OCI-LY1 (cell line): ENCODE results near the gene SLC12A4.
A peak's percentile ranks its signal among the peaks of the same experiment; 100 is the strongest.

Experiments used
- H2AFZ ChIP-seq: fragments of 200-600 bp; sonication (generic), shearing (Covaris generic); 2 replicates; pipeline ENCODE4 v1.6.0; 2014; ENCODE audit warnings: antibody characterized with exemption, mild to moderate bottlenecking, low read length
- H3F3A ChIP-seq: fragments of 200-600 bp; sonication (generic), shearing (Covaris generic); 2 replicates; pipeline ENCODE4 v1.6.0; 2014; ENCODE audit warnings: mild to moderate bottlenecking, antibody characterized with exemption, low read length, moderate library complexity; ENCODE audit not compliant: insufficient read depth
- H3K27ac ChIP-seq: fragments of 200-600 bp; sonication (generic); 2 replicates; pipeline ENCODE4 v1.5.1; 2014; ENCODE audit warnings: low read length, mixed run types, mild to moderate bottlenecking, low read depth; ENCODE audit not compliant: poor library complexity, severe bottlenecking
- H3K27me3 ChIP-seq: fragments of 200-600 bp; sonication (generic); 2 replicates; pipeline ENCODE4 v1.6.0; 2014; ENCODE audit warnings: antibody characterized with exemption, mild to moderate bottlenecking, low read length, moderate library complexity; ENCODE audit not compliant: insufficient read depth
- H3K36me3 ChIP-seq: fragments of 200-600 bp; sonication (generic); 2 replicates; pipeline ENCODE4 v1.6.1; 2014; ENCODE audit warnings: mild to moderate bottlenecking, antibody characterized with exemption, low read length, moderate library complexity, mixed read lengths; ENCODE audit not compliant: insufficient read depth
- H3K4me1 ChIP-seq: fragments of 200-600 bp; sonication (generic); 2 replicates; pipeline ENCODE4 v1.5.1; 2014; ENCODE audit warnings: mild to moderate bottlenecking, low read length, moderate library complexity; ENCODE audit not compliant: insufficient read depth, severe bottlenecking
- H3K4me2 ChIP-seq: fragments of 200-600 bp; sonication (generic), shearing (Covaris generic); 2 replicates; pipeline ENCODE4 v1.6.1; 2014; ENCODE audit warnings: low read length
- H3K4me3 ChIP-seq: fragments of 200-600 bp; sonication (generic); 2 replicates; pipeline ENCODE4 v1.5.1; 2014; ENCODE audit warnings: low read length, low read depth, mild to moderate bottlenecking, mixed read lengths; ENCODE audit not compliant: poor library complexity, severe bottlenecking
- H3K79me2 ChIP-seq: fragments of 200-600 bp; shearing (Covaris generic); 2 replicates; pipeline ENCODE4 v1.6.1; 2016; ENCODE audit warnings: mixed run types, low read length, mixed read lengths; ENCODE audit not compliant: insufficient read depth
- H3K9ac ChIP-seq: fragments of 200-600 bp; sonication (generic), shearing (Covaris generic); 2 replicates; pipeline ENCODE4 v1.6.1; 2014; ENCODE audit warnings: mild to moderate bottlenecking, low read length, mixed read lengths
- H3K9me2 ChIP-seq: fragments of 200-600 bp; sonication (generic), shearing (Covaris generic); 2 replicates; pipeline ENCODE4 v1.6.1; 2014; ENCODE audit warnings: low read depth, mild to moderate bottlenecking, low read length, mixed read lengths
- H3K9me3 ChIP-seq: fragments of 200-600 bp; shearing (Covaris generic); 2 replicates; pipeline ENCODE4 v1.6.1; 2014; ENCODE audit warnings: low read length, mixed read lengths
- H4K20me1 ChIP-seq: fragments of 200-600 bp; sonication (generic), shearing (Covaris generic); 2 replicates; pipeline ENCODE4 v1.6.0; 2016; ENCODE audit warnings: mild to moderate bottlenecking, low read length; ENCODE audit not compliant: insufficient read depth
- EZH2 ChIP-seq: fragments of 200-600 bp; sonication (generic), shearing (Covaris generic); IDR thresholded peaks from 2 replicates; pipeline ENCODE4 v1.8.0; 2017; ENCODE audit warnings: borderline replicate concordance, mixed run types, mild to moderate bottlenecking, antibody characterized with exemption, low read length, moderate library complexity, mixed read lengths
- TF ChIP-seq, protein P1 (sequence below): fragments of 200-600 bp; sonication (generic), shearing (Covaris generic); IDR thresholded peaks from 2 replicates; pipeline ENCODE4 v1.5.1; 2017; ENCODE audit warnings: mild to moderate bottlenecking, antibody characterized with exemption, low read length, moderate library complexity, mixed read lengths

SLC12A4 gene

DNA sequence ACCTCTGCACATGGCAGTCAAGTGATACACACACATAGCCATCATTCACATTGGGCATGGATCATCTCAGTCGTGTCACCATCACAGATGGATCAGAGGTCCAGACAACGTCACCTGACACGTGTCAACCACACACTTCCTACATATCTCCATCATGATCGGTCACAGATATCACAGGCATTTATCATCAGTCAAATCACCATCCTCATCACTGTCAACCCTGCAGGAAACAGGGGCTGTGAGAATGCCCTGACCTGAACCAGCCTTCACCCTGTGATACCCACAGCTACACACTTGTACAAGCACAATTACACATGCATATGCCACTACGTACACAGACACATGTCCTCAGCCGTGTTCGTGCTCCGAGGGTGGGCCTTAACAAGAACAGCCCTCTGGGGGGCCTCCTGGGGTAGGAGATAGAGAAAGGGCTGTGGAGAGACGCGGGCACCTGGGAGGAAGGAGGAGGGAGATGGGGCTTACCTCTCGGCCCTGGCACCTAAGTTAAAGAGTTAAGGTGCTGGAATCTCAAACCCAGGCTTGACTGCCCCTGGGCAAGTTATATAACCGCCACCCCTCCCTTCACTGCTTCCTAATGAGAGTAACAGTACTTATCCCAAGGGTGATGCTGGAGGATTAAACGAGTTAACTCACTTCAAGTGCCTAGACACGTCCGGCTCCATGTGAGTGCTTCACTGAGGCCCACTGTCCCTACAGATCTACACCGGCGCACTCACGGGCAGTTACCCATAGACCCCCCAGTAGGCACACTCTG is 1.1 kb downstream of the SLC12A4 start:
- H3K9me3 ChIP-seq = no peaks in the 10 kb centered on the region
- H3K36me3 ChIP-seq = no peaks in the 10 kb centered on the region
- no peaks in the 10 kb centered on the region for H3F3A ChIP-seq
- no peaks in the 10 kb centered on the region for H4K20me1 ChIP-seq
- H2AFZ ChIP-seq = no peak overlapping the region
- no peaks in the 10 kb centered on the region for H3K9me2 ChIP-seq
- TF ChIP-seq EZH2 = no peak
- TF ChIP-seq, protein P1, sequence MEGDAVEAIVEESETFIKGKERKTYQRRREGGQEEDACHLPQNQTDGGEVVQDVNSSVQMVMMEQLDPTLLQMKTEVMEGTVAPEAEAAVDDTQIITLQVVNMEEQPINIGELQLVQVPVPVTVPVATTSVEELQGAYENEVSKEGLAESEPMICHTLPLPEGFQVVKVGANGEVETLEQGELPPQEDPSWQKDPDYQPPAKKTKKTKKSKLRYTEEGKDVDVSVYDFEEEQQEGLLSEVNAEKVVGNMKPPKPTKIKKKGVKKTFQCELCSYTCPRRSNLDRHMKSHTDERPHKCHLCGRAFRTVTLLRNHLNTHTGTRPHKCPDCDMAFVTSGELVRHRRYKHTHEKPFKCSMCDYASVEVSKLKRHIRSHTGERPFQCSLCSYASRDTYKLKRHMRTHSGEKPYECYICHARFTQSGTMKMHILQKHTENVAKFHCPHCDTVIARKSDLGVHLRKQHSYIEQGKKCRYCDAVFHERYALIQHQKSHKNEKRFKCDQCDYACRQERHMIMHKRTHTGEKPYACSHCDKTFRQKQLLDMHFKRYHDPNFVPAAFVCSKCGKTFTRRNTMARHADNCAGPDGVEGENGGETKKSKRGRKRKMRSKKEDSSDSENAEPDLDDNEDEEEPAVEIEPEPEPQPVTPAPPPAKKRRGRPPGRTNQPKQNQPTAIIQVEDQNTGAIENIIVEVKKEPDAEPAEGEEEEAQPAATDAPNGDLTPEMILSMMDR = peak; percentile 30; the same call in 1 of the 2 replicates
- H3K4me3 ChIP-seq = peak overlapping the region; percentile 72
- no peaks in the 10 kb centered on the region for H3K79me2 ChIP-seq
- no peaks in the 10 kb centered on the region for H3K27me3 ChIP-seq
- no peak overlapping the region for H3K27ac ChIP-seq
- peak overlapping the region; percentile 81 for H3K4me2 ChIP-seq
- H3K4me1 ChIP-seq = peaks cover 33% of the 10 kb centered on the region
- H3K9ac ChIP-seq = peak overlapping the region; percentile 61

DNA sequence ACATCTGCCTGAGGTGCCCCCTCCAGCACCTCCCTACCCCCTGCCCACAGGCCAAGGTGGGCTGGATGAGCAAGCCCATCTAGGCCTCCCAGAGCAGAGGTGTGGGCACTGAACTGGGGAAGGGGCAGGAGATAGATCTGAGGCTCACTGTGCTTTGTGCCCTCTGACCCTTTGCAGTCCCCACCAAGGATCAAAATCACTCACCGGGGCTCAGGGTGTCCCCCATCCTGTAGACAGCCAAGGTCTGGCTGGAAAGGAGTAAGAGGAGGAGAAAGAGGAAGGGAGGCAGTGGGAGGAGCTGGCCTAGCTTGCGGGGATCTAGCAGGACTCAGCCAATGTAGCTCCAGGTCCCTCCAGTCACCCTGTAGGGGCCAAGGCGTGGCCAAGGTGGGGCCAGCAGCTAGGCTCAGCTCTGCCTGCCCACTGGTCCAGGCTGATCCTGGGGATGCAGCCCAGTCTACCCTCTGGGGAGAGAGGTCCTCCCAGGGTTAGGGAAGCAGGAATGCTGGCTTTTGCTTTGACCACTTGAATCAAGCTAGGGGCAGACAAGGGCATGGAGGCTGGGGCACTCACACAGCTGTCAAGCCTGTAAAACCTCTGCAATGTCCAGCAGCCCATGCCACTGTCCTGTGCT is 1.8 kb downstream of the SLC12A4 start:
- Histone ChIP-seq H3F3A (no peaks in the 10 kb centered on the region), H4K20me1 (no peaks in the 10 kb centered on the region), H3K9me2 (no peaks in the 10 kb centered on the region), H3K9me3 (no peaks in the 10 kb centered on the region), H3K9ac (peak overlapping the region; percentile 61; the same call in 1 of the 2 replicates), H3K4me1 (peaks cover 33% of the 10 kb centered on the region), H3K27ac (no peak overlapping the region), H3K4me3 (peak overlapping the region; percentile 72), H3K36me3 (0 out of 2 replicates have a peak, but pooled peaks cover 2% of the 10 kb centered on the region), H3K27me3 (no peaks in the 10 kb centered on the region), H2AFZ (no peak overlapping the region), H3K4me2 (peak overlapping the region; percentile 81), H3K79me2 (no peaks in the 10 kb centered on the region)
- TF ChIP-seq, protein P1 = no peak
- TF ChIP-seq EZH2 = no peak

DNA sequence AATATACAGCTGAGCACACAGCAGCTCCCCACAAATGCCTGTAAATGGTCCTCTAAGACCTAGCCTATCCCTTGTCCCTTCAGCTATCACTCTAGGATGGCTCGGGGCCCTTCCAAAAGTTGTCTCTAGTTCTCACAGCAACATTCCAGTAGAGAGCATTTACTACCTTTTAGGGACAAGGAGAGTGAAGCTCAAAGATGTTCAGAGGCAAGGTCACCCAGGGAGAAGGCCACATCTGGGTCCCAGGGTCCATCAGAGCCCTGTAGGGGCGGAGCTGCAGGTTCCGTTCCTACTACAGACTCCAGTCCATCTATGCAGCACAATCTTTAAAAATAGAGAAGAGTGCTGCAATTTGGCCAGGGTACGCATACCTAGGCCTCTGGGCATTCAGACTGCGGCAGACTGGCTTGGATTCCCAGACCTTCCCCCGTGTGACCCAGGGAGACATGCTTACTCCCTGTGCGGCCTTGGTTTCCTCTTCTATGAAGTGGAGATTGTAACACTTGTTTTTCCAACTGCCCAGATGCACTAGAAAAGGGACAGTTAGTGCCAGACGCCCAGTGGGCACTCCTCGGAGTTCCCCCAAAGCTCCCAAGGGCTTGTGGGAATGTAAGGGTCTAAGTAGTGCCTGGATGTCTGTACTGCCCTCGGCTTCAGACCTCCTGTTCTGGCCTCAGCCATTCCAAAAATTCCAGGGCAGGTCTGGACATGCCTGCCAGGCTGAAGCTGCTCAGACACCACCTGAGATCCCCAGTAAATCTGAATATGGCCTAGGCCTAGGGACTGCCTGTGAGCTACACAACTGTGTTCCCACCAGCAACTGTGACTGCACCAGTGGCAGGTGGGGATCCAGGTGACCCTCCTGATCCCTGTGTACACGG is 2.5 kb downstream of the SLC12A4 start:
- H3F3A ChIP-seq = no peaks in the 10 kb centered on the region
- no peak overlapping the region for H2AFZ ChIP-seq
- H3K9me2 ChIP-seq = no peaks in the 10 kb centered on the region
- H3K27ac ChIP-seq = peak overlapping the region; percentile 13
- no peak for TF ChIP-seq EZH2
- TF ChIP-seq, protein P1 = no peak
- no peak overlapping the region for H3K9ac ChIP-seq
- no peaks in the 10 kb centered on the region for H4K20me1 ChIP-seq
- peaks cover 33% of the 10 kb centered on the region for H3K4me1 ChIP-seq
- no peaks in the 10 kb centered on the region for H3K79me2 ChIP-seq
- 0 out of 2 replicates have a peak, but pooled peaks cover 5% of the 10 kb centered on the region for H3K36me3 ChIP-seq
- H3K9me3 ChIP-seq = no peaks in the 10 kb centered on the region
- no peak overlapping the region for H3K4me2 ChIP-seq
- H3K4me3 ChIP-seq = no peak overlapping the region
- no peaks in the 10 kb centered on the region for H3K27me3 ChIP-seq
